SIG-M5 treated with dmso at 0.1 percent for 504 hours (cell line): ENCODE data around the gene PLXND1.
"Not testable (repeated sequence)": the region's sequence is repeated elsewhere in the genome, so short reads cannot be mapped to it uniquely, and the experiment has no call there.

Source experiments
- DNase-seq: peaks from one replicate; lab custom pipeline; 2025; ENCODE audit not compliant: unreplicated experiment; lab: John Stamatoyannopoulos, UW

PLXND1 gene

GRCh38 chr3:129615751-129616281 is 9.3 kb upstream of the PLXND1 start:
- DNase-seq, result no peak

- DNase-seq, result no peak
Measured at GRCh38 chr3:129614927-129615363, 8.5 kb upstream of the PLXND1 start.

- DNase-seq, result no peak
Measured at GRCh38 chr3:129614435-129614834, 8.0 kb upstream of the PLXND1 start.

GRCh38 chr3:129613367-129613740 is 6.9 kb upstream of the PLXND1 start:
- DNase-seq, result no peak

- DNase-seq, result no peak
Measured at GRCh38 chr3:129612534-129613366, 6.3 kb upstream of the PLXND1 start.

GRCh38 chr3:129611812-129612533 is 5.5 kb upstream of the PLXND1 start:
- no peak for DNase-seq

GRCh38 chr3:129611446-129611800 is 4.9 kb upstream of the PLXND1 start:
- DNase-seq, result no peak

GRCh38 chr3:129610794-129611445 is 4.4 kb upstream of the PLXND1 start:
- DNase-seq, result not testable (repeated sequence)

GRCh38 chr3:129610276-129610675 is 3.8 kb upstream of the PLXND1 start:
- no peak for DNase-seq

- DNase-seq, result no peak
Measured at GRCh38 chr3:129609591-129610182, 3.2 kb upstream of the PLXND1 start.

GRCh38 chr3:129608936-129609590 is 2.6 kb upstream of the PLXND1 start:
- no peak for DNase-seq

GRCh38 chr3:129608087-129608935 is 1.8 kb upstream of the PLXND1 start:
- no peak for DNase-seq

GRCh38 chr3:129607391-129608068 is 1.1 kb upstream of the PLXND1 start:
- no peak for DNase-seq

GRCh38 chr3:129605922-129606635 is 397 bp downstream of the PLXND1 start:
- no peak for DNase-seq

- peak; percentile 26 for DNase-seq
Measured at GRCh38 chr3:129605203-129605921, 1.1 kb downstream of the PLXND1 start.

- DNase-seq, result no peak
Measured at GRCh38 chr3:129604767-129605166, 1.7 kb downstream of the PLXND1 start.

GRCh38 chr3:129603991-129604749 is 2.3 kb downstream of the PLXND1 start:
- no peak for DNase-seq
